Measurements from ENCODE around the gene PLEKHG3. TPM values are rescaled to one million over a fixed set of nuclear protein-coding genes. Genes with fewer than 3 reads are reported as not detected.
A peak's percentile ranks its signal among the peaks of the same experiment; 100 is the strongest.

Gene PLEKHG3
- total and polyA plus RNA-seq, 2 of the 13 experiments (the other 11 are each of a cell fraction or from before 2014, with no cell fraction given), result 7.1 to 9.8 TPM

DNA sequence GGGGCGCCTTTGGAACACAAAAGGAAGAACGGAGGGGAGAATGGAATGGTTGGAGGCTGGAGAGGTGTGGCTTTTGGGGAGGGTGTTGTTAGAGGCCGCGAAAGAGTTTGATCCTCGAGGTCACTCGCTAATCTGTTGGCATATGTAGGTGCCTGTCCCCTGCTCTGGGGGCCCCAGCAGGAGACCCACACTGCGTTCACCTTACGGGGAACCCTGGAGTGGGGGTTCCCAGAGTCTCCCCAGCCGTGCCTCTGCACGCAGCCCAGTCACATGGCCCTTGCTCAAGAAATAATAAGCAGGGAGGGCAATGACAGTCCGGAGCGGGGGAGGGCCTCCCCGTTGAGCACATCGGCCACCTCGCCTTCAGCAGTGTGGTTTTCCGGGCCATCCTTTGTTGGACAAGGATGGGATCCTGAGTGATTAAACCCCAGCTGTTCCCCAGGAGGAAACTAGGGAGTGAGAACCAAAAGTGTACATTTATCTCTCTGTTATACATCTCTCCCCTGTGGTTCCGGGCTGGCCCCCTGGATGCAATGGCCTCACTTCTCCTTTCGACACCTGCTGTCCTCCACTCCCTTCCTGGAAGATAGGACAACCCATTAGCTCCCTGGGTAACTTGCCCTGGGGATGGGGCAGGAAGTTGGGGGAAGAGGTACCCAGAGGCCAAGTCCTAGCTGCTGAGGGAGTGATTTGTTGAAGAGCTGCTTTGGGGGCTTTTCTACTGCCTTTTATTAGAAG lies 1.3 kb downstream of the PLEKHG3 start:
- POLR2A ChIA-PET, result interaction anchor here (1.3 to 2.6 kb wide), 7 partner anchors 15 to 237 kb away, joined by 3 to 14 read pairs (median 5); partner anchors contain the start of genes GPX2 and ZBTB1
- peak overlapping the region; percentile 70 for H3K27ac ChIP-seq (ENCODE audit: extremely low read length, insufficient read depth, low read length)
- H3K27me3 ChIP-seq (ENCODE audit: control insufficient read depth in 1 of 2, insufficient read depth in 2 of 2, low read length in 2 of 2), result peaks cover 0 to 24% of the 10 kb centered on the region in 2 experiments; a peak in 4 of 5 replicates
- peak; percentile 2 for ATAC-seq
- in situ Hi-C loops (cut with HindIII; ENCODE audit: extremely low pct_ligation_motif_present, low pct_unique_long_range_greater_than_20kb), result no loop called here
- H3K79me2 ChIP-seq (ENCODE audit: insufficient read depth, low read length), result peaks cover 17% of the 10 kb centered on the region
- H3K9me3 ChIP-seq (ENCODE audit: low read length), result no peaks in the 10 kb centered on the region
- DNase-seq (ENCODE audit: low spot score), result no peak
- WGBS (ENCODE audit: low lambda C conversion rate), result 8% methylated on average over 15 of the region's 18 CpGs
- no peaks in the 10 kb centered on the region for H4K20me1 ChIP-seq (ENCODE audit: insufficient read depth, low read length)
- peak overlapping the region; percentile 63 to 79 (median 73) for H3K4me3 ChIP-seq (replicated peaks in 1 of 3; ENCODE audit: insufficient read depth in 1 of 3, low read depth in 2 of 3, low read length in 3 of 3)
- BruUV-seq (replicated peaks), result TSS peak; percentile 56
- H3K36me3 ChIP-seq (replicated peaks in 1 of 2; ENCODE audit: control insufficient read depth in 1 of 2, insufficient read depth in 2 of 2, low read length in 2 of 2), result peaks cover 0 to 1% of the 10 kb centered on the region in 2 experiments; a peak in 1 of 5 replicates
- FAIRE-seq, result no peak
- intact Hi-C loops (cut with micrococcal nuclease; ENCODE audit: unreplicated experiment), result loop anchor here (10.0 kb wide), 1 partner anchor 229 kb away; no protein-coding TSS in a partner anchor
- H2AFZ ChIP-seq (ENCODE audit: low read length), result peak overlapping the region; percentile 38
- CTCF ChIA-PET (ENCODE audit: low intra/inter-chr PET ratio, low total read pairs), result no interaction called here
- peak overlapping the region; percentile 61; the same call in 1 of the 2 replicates for H3K9ac ChIP-seq (ENCODE audit: insufficient read depth, low read depth, low read length)
- H3K4me1 ChIP-seq (ENCODE audit: insufficient read depth, low read length), result peaks cover 60% of the 10 kb centered on the region
- H3K4me2 ChIP-seq (ENCODE audit: low read depth, low read length), result peak overlapping the region; percentile 94
- TF ChIP-seq, protein P1, sequence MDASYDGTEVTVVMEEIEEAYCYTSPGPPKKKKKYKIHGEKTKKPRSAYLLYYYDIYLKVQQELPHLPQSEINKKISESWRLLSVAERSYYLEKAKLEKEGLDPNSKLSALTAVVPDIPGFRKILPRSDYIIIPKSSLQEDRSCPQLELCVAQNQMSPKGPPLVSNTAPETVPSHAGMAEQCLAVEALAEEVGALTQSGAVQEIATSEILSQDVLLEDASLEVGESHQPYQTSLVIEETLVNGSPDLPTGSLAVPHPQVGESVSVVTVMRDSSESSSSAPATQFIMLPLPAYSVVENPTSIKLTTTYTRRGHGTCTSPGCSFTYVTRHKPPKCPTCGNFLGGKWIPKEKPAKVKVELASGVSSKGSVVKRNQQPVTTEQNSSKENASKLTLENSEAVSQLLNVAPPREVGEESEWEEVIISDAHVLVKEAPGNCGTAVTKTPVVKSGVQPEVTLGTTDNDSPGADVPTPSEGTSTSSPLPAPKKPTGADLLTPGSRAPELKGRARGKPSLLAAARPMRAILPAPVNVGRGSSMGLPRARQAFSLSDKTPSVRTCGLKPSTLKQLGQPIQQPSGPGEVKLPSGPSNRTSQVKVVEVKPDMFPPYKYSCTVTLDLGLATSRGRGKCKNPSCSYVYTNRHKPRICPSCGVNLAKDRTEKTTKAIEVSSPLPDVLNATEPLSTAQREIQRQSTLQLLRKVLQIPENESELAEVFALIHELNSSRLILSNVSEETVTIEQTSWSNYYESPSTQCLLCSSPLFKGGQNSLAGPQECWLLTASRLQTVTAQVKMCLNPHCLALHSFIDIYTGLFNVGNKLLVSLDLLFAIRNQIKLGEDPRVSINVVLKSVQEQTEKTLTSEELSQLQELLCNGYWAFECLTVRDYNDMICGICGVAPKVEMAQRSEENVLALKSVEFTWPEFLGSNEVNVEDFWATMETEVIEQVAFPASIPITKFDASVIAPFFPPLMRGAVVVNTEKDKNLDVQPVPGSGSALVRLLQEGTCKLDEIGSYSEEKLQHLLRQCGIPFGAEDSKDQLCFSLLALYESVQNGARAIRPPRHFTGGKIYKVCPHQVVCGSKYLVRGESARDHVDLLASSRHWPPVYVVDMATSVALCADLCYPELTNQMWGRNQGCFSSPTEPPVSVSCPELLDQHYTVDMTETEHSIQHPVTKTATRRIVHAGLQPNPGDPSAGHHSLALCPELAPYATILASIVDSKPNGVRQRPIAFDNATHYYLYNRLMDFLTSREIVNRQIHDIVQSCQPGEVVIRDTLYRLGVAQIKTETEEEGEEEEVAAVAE (CRISPR knock-in tag; IDR thresholded peaks at IDR 0.05; ENCODE audit: borderline replicate concordance), result no peak
- TF ChIP-seq, protein P2, sequence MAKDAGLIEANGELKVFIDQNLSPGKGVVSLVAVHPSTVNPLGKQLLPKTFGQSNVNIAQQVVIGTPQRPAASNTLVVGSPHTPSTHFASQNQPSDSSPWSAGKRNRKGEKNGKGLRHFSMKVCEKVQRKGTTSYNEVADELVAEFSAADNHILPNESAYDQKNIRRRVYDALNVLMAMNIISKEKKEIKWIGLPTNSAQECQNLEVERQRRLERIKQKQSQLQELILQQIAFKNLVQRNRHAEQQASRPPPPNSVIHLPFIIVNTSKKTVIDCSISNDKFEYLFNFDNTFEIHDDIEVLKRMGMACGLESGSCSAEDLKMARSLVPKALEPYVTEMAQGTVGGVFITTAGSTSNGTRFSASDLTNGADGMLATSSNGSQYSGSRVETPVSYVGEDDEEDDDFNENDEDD (CRISPR knock-in tag; IDR thresholded peaks at IDR 0.05; ENCODE audit: borderline replicate concordance), result peak; percentile 20; the same call in 1 of the 2 replicates
- TF ChIP-seq MAFK (conservative IDR thresholded peaks at IDR 0.05 in 1 of 2, IDR thresholded peaks at IDR 0.05 in 1 of 2; ENCODE audit: low read length in 2 of 2) (no peak), ZNF451 (CRISPR knock-in tag; IDR thresholded peaks at IDR 0.05) (no peak), MTA1 (CRISPR knock-in tag; IDR thresholded peaks at IDR 0.05; ENCODE audit: borderline replicate concordance) (no peak), KDM4B (CRISPR knock-in tag; IDR thresholded peaks at IDR 0.05) (no peak), RBAK (CRISPR knock-in tag; IDR thresholded peaks at IDR 0.05) (no peak), SMAD1 (CRISPR knock-in tag; IDR thresholded peaks at IDR 0.05; ENCODE audit: borderline replicate concordance, low read depth) (no peak)
- TF ChIP-seq, protein P3, sequence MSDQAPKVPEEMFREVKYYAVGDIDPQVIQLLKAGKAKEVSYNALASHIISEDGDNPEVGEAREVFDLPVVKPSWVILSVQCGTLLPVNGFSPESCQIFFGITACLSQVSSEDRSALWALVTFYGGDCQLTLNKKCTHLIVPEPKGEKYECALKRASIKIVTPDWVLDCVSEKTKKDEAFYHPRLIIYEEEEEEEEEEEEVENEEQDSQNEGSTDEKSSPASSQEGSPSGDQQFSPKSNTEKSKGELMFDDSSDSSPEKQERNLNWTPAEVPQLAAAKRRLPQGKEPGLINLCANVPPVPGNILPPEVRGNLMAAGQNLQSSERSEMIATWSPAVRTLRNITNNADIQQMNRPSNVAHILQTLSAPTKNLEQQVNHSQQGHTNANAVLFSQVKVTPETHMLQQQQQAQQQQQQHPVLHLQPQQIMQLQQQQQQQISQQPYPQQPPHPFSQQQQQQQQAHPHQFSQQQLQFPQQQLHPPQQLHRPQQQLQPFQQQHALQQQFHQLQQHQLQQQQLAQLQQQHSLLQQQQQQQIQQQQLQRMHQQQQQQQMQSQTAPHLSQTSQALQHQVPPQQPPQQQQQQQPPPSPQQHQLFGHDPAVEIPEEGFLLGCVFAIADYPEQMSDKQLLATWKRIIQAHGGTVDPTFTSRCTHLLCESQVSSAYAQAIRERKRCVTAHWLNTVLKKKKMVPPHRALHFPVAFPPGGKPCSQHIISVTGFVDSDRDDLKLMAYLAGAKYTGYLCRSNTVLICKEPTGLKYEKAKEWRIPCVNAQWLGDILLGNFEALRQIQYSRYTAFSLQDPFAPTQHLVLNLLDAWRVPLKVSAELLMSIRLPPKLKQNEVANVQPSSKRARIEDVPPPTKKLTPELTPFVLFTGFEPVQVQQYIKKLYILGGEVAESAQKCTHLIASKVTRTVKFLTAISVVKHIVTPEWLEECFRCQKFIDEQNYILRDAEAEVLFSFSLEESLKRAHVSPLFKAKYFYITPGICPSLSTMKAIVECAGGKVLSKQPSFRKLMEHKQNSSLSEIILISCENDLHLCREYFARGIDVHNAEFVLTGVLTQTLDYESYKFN (CRISPR knock-in tag; conservative IDR thresholded peaks at IDR 0.05), result no peak
